MCF 10A (cell line): ENCODE measurements around the gene TAF4B. TPM values are rescaled to one million over a fixed set of nuclear protein-coding genes. Genes with fewer than 3 reads are reported as not detected.
A peak's percentile ranks its signal among the peaks of the same experiment; 100 is the strongest.

Experiments
- BruUV-seq: library from RNA; stranded (reverse); fragments of 400-500 nt; replicated peaks from 2 replicates; lab custom pipeline; 2021; lab: Mats Ljungman, UMichigan
- CTCF ChIA-PET: fragments of 300-600 bp; sonication (Branson Sonifier 250); formaldehyde crosslinking; extraction: SDS; loops from one replicate; lab custom pipeline; 2021; ENCODE audit warnings: antibody characterized with exemption, inconsistent platforms; lab: Yijun Ruan, JAX
- POLR2A ChIA-PET: fragments of 300-600, 350-650 bp; sonication (Branson Sonifier 250); formaldehyde crosslinking; extraction: SDS; loops from one replicate; lab custom pipeline; 2020; ENCODE audit warnings: antibody characterized with exemption, inconsistent platforms; lab: Yijun Ruan, JAX
- DNase-seq: peaks from one replicate; pipeline ENCODE4 v3.0.0-alpha.2; 2018; ENCODE audit not compliant: unreplicated experiment
- H3K27ac Mint-ChIP-seq: one replicate; pipeline ENCODE4 v1.8.0; 2022; ENCODE audit warnings: mild to moderate bottlenecking, low read depth, mixed read lengths; ENCODE audit not compliant: unreplicated experiment
- H3K27me3 Mint-ChIP-seq: one replicate; pipeline ENCODE4 v1.8.0; 2022; ENCODE audit warnings: mixed read lengths; ENCODE audit not compliant: insufficient read depth, unreplicated experiment
- H3K36me3 Mint-ChIP-seq: one replicate; pipeline ENCODE4 v1.8.0; 2022; ENCODE audit warnings: mild to moderate bottlenecking, moderate library complexity, mixed read lengths; ENCODE audit not compliant: insufficient read depth, unreplicated experiment
- H3K4me1 Mint-ChIP-seq: one replicate; pipeline ENCODE4 v1.8.0; 2022; ENCODE audit warnings: mixed read lengths; ENCODE audit not compliant: insufficient read depth, unreplicated experiment
- H3K4me3 Mint-ChIP-seq: one replicate; pipeline ENCODE4 v1.8.0; 2022; ENCODE audit warnings: mild to moderate bottlenecking, moderate library complexity, mixed read lengths; ENCODE audit not compliant: unreplicated experiment
- H3K9me3 Mint-ChIP-seq: one replicate; pipeline ENCODE4 v1.8.0; 2022; ENCODE audit warnings: mixed read lengths; ENCODE audit not compliant: unreplicated experiment
- intact Hi-C: fragments of 100-400 bp; cut with micrococcal nuclease; formaldehyde crosslinking; loops from 2 replicates; pipeline ENCODE4 v1.14.1; 2022
- total RNA-seq: library from RNA; stranded (reverse); gene quantifications from 2 replicates; pipeline ENCODE4 v1.2.3, GENCODE V29; 2022
- TF ChIP-seq, protein P1 (sequence below): fragments of 200-600 bp; IDR thresholded peaks from one replicate; pipeline ENCODE4 v1.8.0; 2022; ENCODE audit warnings: antibody characterized with exemption, mild to moderate bottlenecking; ENCODE audit not compliant: unreplicated experiment

TAF4B gene
- total RNA-seq, 1 experiment from 2014 or later: 9.2 TPM

DNA sequence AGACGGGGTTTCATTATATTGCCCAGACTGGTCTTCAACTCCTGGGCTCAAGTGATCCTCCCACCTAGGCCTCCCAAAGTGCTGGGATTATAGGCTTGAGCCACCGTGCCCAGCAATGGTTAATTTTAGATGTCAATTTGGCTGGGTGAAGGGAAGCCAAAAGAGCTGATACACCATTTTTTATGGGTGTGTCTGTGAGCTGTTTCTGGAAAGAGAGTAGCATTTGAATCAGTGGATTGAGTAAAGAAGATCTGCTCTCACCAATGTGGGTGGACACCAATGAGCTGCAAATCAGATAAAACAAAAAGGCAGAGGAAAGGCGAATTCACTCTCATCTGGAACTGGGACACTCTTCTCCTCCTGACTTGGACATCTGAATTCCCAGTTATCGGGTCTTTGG lies 16.1 kb upstream of the TAF4B start:
- DNase-seq: no peak
- H3K27ac Mint-ChIP-seq: no peak overlapping the region
- H3K4me1 Mint-ChIP-seq: no peaks in the 10 kb centered on the region
- no TSS peak for BruUV-seq
- POLR2A ChIA-PET: interaction anchor here (3.6 kb wide), 1 partner anchor 16 kb away, joined by 17 read pairs; the partner anchor contains the start of gene TAF4B
- CTCF ChIA-PET: interaction anchor here (1.1 kb wide), 1 partner anchor 9 kb away, joined by 3 read pairs; no protein-coding TSS in a partner anchor
- H3K27me3 Mint-ChIP-seq: no peaks in the 10 kb centered on the region
- intact Hi-C loops: no loop called here
- H3K9me3 Mint-ChIP-seq: no peaks in the 10 kb centered on the region
- no peak overlapping the region for H3K4me3 Mint-ChIP-seq
- TF ChIP-seq, protein P1, sequence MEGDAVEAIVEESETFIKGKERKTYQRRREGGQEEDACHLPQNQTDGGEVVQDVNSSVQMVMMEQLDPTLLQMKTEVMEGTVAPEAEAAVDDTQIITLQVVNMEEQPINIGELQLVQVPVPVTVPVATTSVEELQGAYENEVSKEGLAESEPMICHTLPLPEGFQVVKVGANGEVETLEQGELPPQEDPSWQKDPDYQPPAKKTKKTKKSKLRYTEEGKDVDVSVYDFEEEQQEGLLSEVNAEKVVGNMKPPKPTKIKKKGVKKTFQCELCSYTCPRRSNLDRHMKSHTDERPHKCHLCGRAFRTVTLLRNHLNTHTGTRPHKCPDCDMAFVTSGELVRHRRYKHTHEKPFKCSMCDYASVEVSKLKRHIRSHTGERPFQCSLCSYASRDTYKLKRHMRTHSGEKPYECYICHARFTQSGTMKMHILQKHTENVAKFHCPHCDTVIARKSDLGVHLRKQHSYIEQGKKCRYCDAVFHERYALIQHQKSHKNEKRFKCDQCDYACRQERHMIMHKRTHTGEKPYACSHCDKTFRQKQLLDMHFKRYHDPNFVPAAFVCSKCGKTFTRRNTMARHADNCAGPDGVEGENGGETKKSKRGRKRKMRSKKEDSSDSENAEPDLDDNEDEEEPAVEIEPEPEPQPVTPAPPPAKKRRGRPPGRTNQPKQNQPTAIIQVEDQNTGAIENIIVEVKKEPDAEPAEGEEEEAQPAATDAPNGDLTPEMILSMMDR: no peak
- no peaks in the 10 kb centered on the region for H3K36me3 Mint-ChIP-seq

DNA sequence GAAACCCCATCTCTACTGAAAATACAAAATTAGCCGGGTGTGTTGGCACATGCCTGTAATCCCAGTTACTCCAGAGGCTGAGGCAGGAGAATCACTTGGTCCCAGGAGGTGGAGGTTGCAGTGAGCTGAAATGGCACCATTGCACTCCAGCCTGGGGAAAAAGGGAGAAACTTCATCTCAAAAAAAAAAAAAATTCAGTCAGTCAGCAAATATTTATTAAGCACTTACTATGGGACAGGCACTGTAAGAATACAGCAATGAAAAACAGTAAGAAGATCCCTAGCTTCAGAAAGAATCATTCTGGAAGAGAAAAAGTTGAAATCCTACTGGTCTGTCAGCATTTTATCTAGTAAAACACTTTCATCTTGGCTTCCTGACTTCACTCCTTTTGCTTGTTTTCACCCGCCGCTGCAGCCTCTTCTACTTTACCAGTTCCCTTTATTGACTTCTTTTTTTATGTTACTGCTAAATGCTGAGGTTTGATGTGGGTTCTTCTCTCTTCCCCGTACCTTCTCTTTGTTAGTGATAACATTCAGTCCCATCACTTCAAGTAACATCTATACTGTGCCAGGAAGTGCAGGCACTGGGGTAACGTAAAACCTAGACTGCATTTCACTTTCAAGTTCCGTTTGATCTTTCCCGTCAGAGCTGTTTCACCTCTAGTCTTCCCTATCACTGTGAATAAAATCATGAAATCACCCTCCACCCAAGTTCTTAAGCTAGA lies 10.8 kb upstream of the TAF4B start:
- no peaks in the 10 kb centered on the region for H3K4me1 Mint-ChIP-seq
- no peaks in the 10 kb centered on the region for H3K36me3 Mint-ChIP-seq
- POLR2A ChIA-PET: interaction anchor here (1.4 kb wide), 1 partner anchor 11 kb away, joined by 4 read pairs; the partner anchor contains the start of gene TAF4B
- H3K4me3 Mint-ChIP-seq: no peak overlapping the region
- no peaks in the 10 kb centered on the region for H3K27me3 Mint-ChIP-seq
- TF ChIP-seq, protein P1: no peak
- intact Hi-C loops: no loop called here
- BruUV-seq: no TSS peak
- no peak overlapping the region for H3K27ac Mint-ChIP-seq
- H3K9me3 Mint-ChIP-seq: no peaks in the 10 kb centered on the region
- CTCF ChIA-PET: interaction anchor here (0.6 kb wide), 1 partner anchor 405 kb away, joined by 3 read pairs; no protein-coding TSS in a partner anchor
- DNase-seq: no peak

DNA sequence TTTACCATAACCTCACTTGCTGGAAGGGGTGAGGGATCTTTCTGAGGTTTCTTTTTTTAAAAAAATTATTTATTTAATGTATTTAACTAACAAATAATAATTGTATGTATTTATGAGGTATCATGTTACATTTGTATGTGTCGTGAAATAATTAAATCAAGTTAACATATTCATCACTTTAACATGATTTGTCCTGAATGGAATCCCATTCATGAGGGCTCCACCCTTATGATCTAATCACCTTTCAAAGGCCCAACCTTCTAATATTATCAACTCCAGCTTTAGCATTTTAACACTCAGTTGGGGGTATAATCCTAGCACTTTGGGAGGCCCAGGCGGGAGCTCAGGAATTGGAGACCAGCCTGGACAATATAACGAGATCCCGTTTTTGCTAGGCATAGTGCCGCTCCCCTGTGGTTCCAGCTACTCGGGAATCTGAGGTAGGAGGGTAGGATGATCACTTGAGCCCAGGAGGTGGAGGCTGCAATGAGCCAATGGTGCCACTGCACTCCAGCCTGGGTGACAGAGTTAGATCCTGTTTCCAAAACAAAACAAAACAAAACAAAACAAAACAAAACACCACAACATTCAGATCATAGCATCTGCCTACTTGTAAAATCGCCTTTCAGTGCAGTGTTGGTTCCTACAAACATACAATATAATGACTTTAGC lies 1.1 kb upstream of the TAF4B start:
- TF ChIP-seq, protein P1: no peak
- DNase-seq: no peak
- ChIA-PET POLR2A (interaction anchor here (0.6 to 3.5 kb wide), 7 partner anchors 16 to 479 kb away, joined by 3 to 28 read pairs (median 4); partner anchors contain the start of gene SS18), CTCF (interaction anchor here (0.6 to 0.7 kb wide), 2 partner anchors 117 to 314 kb away, joined by 3 to 4 read pairs; no protein-coding TSS in a partner anchor)
- Mint-ChIP-seq H3K27me3 (peaks cover 12% of the 10 kb centered on the region), H3K27ac (peak overlapping the region; percentile 99), H3K4me1 (peaks cover 17% of the 10 kb centered on the region), H3K4me3 (peak overlapping the region; percentile 93), H3K9me3 (no peaks in the 10 kb centered on the region), H3K36me3 (peaks cover 7% of the 10 kb centered on the region)
- BruUV-seq: no TSS peak
- intact Hi-C loops: loop anchor here (5.0 kb wide), 1 partner anchor 42 kb away; no protein-coding TSS in a partner anchor

DNA sequence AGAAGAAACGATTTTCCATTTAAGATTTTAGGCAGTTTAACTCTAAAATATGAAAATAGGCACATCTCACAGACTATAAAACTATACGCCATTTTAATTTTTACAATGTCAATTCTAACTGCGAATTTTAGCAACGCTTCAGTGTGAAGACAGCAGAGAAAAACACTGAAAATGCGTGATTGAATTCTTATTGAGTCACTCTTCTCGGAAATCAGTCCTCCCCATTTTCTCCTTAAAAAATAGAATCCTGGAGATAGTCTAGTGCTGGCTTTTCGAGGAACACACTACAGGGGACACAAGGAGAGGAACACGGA lies 373 bp upstream of the TAF4B start:
- peaks cover 12% of the 10 kb centered on the region for H3K27me3 Mint-ChIP-seq
- TF ChIP-seq, protein P1: no peak
- POLR2A ChIA-PET: interaction anchor here (0.9 to 3.5 kb wide), 12 partner anchors 8 to 214 kb away, joined by 3 to 28 read pairs (median 4); partner anchors contain the start of gene SS18
- TSS peak; percentile 93 for BruUV-seq
- H3K36me3 Mint-ChIP-seq: peaks cover 7% of the 10 kb centered on the region
- H3K9me3 Mint-ChIP-seq: no peaks in the 10 kb centered on the region
- H3K27ac Mint-ChIP-seq: peak overlapping the region; percentile 99
- peak overlapping the region; percentile 93 for H3K4me3 Mint-ChIP-seq
- CTCF ChIA-PET: interaction anchor here (0.7 kb wide), 1 partner anchor 313 kb away, joined by 3 read pairs; no protein-coding TSS in a partner anchor
- DNase-seq: no peak
- peaks cover 17% of the 10 kb centered on the region for H3K4me1 Mint-ChIP-seq
- intact Hi-C loops: loop anchor here (2.0 to 5.0 kb wide), 2 partner anchors 41 to 137 kb away; no protein-coding TSS in a partner anchor
